ENCODE results near the gene FILIP1L.
"Not testable (repeated sequence)": the region's sequence is repeated elsewhere in the genome, so short reads cannot be mapped to it uniquely, and the experiment has no call there.

The FILIP1L gene

DNA sequence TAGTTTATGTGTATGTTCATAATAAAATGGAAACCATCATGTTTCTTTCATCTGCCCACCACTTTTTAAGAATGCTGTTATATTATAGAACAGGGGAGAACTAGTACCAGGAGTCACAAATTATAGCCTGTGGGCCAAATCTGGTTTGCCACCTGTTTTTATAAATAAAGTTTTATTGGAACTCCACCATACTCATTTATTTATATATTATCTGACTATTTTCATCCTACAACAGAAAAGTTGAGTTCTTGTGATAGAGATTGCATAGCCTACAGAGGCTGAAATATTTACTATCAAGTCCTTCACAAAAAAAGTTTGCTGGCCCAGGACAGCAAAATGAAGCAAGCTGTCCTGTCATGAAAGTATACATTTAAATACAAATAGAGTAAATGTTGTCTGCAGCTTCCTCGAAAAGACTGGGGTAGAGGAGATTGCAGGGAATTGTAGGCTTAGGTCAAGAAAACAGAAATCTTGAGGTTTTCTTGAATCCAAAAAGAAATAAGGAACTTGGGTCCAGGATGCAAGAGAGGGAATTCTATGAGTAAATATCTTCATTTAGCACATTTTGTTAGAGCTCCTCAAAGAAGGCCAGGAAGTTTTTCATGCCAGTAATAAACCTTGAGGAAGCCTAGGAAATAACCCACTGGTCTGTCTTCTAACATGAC, 41.1 kb downstream of the FILIP1L start:
- no peak for DNase-seq

DNA sequence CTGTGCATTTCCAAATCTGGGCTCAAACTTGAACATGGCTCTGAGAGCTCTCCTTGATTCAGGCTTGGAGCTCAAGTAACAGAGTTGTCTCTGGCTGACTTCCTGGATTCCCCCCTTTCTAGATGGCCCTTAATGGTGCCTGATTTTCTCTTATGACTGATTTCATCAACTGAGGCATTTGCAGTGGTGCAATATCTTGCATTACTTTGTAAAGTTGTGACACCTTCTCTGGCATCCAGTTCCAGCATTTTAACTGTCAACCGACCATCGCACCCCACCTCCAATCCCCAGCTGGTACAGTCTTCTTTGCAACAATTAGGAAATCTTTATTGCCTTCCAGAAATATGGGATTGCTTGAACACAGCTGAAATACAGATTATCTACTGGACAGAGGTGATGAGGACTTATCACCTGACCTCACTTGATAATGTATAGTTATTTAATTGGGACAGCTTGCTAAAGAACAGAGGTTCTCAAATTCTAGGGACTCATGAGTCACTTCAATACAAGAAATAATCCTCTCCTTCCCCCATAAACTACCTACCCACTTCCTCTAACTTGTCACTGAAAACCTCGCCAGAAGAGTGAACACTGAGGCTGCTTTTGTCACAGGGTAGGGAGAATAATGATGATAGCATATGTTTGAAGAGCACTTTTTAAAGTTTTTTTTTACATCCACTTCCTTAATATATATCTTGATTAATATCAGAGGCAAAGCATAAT, 41.8 kb downstream of the FILIP1L start:
- DNase-seq: no peak

DNA sequence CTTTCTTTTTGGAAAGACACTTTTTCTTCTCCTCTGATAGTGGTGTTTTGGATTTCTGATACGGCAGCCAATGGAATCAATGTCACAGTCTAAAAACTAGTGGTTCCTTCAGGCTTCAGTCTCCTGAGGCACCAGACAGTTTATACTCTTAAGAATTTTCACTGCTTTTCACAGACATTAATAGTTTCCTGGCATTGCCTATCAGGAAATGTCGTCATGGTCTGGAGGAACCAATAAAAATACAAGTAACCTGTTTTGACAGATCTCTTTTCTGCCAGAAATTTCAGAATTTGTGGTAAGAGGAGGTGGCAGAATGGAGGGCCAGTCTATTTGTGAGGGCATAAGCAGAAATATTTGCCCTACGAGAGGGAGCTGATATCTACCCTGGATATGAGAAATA, 44.8 kb downstream of the FILIP1L start:
- no peak for DNase-seq

DNA sequence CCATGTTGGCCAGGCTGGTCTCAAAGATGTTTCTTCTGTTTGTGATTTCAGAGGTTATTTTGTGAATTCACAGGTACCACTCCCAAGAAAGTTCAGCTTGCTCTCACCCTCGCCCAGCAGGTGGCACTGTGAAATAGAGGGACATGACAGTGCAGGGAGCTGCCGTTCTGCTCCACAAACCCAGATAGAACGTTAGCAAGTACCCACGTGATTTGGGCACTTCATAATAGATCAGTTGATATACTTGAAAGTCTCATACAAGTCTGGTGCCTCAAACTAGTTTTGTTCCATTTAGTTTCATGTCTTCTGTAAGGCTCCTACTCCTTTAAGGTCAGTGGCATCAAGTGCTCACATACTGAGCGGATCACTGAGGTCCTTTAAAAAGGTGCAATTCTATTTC, 45.5 kb downstream of the FILIP1L start:
- peak; percentile 79 for DNase-seq

DNA sequence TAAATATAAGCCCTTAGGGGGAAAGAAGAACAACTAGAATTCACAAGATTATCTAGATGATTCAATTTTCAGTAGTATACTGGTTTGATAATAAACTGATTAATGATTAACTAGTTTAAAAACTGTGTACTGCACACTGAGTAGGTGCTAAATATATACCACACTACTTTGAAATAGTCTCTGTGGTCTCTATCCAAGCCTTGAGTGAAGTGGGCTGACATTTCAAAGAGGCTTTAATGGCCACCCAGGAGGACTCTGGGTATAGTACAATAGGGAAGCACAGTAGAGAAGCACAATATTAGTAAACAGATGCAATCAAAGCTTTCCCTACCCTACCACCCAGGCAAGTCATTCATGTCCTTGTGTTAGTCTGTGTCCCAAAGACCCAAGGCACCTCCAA, 46.7 kb downstream of the FILIP1L start:
- DNase-seq: no peak

DNA sequence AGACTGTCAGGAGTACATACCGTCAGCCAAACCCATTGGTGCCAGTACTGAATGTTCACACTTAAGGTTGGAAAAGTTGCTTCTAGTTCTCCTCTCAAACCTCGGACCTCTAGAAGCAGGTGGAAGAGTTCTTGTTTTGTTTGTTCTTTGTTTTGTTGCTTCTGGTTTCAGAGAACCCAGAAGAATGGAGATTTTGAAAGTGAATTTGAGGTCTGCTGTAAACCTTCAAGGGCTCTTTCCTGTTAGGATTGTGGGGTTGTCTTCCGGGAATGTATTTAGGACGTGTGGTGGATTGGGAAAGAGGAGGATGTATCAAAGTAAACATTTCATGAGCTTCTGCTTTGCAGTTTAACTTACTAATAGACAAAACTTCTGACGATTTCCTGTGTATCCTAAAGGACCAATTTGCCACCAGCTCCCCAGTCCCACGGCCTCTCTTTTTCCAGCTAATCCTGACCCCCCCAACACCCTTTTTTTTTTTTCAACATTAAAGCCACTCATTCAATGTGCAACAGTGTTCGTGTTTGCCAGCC, 50.3 kb downstream of the FILIP1L start:
- no peak for DNase-seq

DNA sequence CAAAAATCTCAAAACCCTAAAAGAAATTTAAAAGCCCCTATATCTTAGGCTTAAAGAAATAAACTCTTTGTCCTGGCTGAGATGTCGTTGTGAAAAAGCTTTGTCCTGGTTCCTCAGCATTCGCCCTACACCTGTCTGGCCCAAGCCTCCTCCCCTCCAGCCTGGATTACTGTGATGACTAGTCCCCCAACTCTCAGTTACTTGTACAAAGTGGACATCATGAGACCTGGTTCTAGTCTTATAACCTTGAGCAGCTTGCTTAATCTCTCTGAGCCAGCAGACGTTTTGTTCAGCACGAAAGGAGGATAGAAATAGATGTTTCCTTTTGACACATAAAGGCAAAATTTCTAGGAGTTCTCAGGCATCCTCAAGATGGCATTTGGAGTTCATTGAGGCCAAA, 51.6 kb downstream of the FILIP1L start:
- no peak for DNase-seq

DNA sequence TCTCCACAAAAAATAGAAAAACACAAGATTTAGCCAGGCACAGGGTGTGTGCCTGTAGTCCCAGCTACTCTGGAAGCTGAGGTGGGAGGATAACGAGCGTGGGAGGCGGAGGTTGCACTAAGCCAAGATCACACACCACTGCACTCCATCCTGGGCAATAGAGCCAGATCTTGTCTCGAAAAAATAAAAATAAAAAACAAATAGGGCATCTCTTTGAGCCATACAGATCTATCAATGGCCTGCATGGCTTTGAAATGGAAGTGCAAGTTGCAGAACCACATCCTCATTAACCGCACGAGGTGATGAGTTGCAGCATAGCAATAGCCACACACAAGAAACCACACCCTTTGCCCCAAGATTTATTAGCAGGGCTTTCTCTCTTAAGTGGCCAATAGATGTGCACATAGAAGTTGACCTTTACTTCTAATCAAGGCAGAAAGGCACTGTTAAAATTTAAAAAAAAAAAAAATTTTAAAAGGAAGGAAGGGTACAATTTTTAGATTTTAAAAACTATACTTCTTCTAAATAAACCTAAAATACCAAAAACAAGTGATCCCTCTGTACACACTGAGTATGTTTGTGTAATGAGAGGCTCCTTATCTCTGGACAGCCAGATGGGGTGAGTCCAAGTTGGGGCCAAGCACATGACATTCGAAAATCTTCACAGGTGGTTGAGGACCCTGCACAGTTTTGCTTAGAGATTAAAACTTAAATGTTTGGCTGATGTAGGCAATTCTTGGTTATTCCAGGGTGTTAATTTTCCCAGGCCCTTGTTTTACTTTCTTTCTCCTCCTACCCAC, 53.4 kb downstream of the FILIP1L start:
- no peak for DNase-seq

DNA sequence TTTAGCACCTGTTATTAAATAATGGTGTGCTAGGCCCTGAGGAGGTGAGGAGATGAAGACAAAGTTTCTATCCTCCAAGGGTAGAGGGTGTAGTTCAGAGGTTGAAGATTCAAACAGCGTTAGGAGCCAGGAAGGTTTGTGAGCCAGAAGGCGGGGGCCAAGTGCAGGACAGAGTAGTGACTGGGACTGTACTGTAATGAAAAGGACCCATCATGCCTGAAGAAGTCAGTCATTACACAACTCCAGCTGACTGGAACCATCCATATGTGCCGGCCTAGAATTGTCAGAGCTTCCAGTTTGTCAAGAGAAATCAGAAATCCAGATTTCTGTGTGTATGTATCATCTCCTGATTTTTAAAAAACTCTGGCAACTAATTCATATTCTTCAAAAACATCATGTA, 54.8 kb downstream of the FILIP1L start:
- DNase-seq: no peak

DNA sequence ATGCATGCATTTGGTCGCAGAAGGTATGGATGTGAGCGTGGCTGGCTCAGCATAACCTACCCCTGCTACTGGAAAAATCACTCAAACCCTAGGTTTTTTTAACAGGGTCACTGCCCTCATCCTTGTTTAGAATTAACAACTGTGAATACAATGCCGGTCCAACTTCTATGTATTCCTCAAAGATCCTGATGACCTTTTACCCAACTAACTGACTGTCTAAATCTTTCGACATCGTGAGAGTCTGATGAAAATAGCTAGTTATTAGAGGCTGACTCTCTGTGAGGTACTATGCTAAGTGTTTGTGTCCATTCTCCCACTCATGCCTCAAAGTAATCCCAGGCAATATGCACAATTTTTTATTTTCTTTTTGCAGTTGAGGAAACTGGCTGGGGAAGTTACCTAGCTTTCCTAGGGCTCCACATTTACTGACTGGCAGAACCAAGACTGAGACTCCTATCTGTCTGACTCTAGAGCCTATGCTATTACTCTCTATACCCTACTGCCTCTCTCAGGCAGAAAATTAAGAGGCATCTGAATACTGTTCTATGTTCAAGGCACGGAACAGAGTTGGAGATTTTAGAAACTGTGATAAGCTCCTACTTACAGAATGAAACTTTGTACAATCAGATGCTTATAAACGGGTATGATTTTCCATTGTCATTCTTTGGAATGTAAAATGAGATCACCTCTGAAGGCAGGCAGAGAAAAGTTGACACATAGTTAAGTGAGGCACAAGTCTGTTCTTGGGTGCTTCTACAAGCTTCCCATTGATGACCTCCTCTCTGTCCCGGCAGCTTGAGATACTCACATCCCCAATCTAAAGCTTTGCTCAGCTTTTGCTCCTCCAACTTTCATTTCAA, 56.4 kb downstream of the FILIP1L start:
- no peak for DNase-seq

DNA sequence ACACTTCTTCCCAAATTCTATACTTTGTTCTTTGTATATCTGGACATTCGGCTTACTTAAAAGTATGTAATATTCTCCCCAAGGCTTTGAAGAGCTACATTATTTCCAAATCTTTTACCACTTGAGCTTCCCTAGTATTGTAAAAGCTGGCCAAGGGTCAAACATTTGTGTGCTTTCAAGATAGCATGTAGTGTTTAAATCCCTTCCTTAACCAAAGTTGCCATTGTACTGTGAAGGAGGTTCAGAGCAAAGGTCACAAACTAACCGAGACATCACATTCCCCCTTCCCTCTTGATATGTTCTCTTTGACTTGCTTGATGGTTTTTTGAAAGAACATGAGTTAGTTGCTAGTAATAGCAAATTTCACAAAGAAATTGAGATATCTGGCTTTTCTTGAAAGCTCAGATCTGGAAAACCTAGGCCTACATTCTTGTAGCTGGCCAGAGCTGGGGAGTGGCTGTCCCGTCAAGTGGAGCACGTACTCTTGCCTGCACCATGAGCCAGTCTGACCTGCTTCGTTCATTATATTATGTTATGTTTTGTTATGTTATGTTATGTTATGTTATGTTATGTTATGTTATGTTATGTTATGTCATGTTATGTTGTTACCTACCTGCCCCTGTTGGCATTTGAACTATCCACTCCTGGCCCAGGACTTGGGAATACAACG, 60.2 kb downstream of the FILIP1L start:
- no peak for DNase-seq

DNA sequence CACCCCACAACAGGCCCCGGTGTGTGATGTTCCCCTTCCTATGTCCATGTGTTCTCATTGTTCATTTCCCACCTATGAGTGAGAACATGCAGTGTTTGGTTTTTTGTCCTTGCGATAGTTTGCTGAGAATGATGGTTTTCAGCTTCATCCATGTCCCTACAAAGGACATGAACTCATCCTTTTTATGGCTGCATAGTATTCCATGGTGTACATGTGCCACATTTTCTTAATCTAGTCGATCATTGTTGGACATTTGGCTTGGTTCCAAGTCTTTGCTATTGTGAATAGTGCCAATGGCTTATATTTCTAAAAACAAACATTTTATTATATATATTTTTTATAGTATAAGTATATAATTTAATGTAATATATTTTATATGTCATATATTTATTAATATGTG, 62.8 kb downstream of the FILIP1L start:
- DNase-seq: not testable (repeated sequence)

DNA sequence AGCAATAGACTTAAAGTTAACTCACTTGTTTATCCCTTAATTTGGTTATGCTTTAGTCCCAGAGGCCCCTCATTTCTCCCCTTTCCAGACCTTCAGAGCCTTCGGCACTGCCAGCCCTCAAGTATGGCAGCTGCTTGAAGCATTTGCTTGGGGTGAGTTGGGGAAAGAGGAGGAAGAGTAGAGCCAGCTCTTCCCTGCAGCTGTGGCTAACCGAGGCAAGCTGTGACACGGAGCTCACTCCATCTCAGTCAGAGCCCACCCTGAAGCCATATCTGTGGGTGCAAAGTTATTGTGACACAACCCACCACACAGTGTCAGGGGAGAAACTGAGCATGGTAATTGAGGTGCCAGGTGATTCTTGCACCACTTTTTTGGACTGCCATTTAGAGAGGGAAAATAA, 66.1 kb downstream of the FILIP1L start:
- no peak for DNase-seq

DNA sequence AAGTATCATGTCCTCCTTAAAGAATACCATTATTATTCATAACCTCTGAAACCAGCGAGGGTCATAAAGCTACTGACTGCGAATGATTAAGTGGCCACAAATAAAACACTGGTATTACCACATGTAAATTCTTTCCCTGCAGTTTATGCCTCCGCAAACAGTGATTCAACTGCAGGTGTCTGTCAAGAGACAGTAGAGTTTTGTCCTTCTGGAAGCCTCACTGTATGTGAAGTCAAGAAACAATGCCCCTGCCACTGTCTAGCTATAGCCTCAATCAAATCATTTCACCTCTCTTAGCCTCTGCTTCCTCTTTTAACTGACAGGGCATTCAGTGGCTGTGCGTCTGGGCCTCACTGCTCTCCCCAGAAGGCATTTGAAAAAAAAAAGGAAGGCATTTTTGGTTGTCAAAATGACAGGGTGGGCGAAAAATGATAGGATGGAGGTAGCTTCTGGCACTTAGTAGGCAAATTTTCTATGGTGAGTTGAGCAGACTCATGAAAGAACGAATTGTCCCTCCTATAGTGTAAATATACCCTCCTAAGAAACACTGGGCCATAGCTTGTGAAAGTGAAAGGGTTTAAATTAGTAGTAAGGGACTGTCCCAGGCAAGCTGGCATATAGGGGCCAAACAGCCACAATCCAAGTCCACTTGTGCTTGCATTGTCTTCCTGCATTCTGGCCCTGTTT, 66.7 kb downstream of the FILIP1L start:
- DNase-seq: no peak

DNA sequence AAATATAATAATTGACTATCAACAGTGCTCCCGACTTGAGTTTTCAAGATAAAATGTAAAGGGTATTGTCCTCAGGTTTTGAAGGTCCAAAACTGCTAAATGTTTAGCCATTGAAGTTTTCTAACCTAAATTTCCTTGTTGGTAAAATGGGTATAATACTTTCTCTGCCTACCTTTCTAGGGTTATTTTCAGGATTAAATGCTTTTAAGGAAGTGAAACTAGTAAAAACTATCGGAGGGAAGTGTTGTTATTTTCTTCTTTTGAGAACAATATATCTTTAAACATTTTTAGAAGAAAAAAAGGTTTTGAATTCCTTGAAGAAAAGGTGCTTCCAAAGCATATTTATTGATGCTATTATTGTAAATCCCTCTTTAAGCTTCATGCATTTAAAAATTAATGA, 67.3 kb downstream of the FILIP1L start:
- no peak for DNase-seq

DNA sequence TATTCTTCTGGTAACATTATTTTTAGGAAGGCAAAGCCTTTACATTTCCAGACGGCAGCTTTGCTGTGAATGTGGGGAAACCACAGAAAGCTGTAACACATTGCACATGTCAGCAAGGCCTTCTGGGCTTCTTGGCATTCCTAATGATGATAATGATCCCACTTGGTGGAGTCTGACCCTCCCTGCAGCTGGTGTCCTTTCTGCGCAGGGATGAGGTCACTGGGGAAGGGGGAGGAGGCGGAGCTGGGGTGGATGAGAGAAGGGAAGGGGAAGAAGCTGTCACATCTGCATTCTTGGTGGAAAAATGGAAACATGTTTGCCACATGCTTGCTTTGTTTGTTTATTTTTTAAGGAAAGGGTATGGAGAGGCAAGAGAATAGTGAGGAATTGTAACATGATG, 68.6 kb downstream of the FILIP1L start:
- DNase-seq: no peak

DNA sequence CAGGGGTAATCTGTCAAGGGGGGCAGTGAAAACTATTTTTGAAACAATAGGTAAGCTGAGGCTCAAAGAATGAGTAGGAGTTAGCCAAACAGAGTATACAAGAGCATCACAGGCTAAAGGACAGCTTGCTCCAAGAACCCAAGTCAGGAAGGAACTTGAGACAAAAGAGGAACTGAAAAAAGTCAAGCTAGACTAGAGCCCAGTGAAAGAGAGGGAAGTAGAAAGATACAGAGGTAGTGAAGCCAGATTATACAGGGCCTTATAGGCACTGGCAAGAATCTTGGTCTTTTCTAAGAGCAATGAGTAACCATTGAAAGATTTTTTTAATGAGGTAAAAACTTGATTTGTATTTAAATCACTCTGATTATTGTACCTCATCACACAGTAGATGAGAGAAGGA, 69.9 kb downstream of the FILIP1L start:
- DNase-seq: no peak

DNA sequence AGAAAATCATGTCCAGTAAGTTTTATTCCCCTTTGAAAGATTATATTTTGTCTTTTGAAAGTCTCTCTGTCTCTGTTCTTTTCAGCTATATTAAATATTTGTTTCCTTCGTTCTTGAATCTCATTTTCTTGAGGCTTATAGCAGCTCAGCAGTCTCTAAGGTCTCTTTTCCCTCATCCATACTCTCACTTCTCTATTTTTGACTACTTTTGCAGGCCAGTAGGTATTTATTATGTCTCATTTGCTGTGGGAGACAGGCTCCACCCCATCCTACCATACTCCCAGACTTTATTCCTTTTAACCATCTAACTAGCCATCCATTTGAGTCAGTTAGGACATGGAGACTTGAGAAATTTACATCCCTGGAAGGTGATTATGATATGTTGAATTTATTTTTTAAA, 71.0 kb downstream of the FILIP1L start:
- no peak for DNase-seq

DNA sequence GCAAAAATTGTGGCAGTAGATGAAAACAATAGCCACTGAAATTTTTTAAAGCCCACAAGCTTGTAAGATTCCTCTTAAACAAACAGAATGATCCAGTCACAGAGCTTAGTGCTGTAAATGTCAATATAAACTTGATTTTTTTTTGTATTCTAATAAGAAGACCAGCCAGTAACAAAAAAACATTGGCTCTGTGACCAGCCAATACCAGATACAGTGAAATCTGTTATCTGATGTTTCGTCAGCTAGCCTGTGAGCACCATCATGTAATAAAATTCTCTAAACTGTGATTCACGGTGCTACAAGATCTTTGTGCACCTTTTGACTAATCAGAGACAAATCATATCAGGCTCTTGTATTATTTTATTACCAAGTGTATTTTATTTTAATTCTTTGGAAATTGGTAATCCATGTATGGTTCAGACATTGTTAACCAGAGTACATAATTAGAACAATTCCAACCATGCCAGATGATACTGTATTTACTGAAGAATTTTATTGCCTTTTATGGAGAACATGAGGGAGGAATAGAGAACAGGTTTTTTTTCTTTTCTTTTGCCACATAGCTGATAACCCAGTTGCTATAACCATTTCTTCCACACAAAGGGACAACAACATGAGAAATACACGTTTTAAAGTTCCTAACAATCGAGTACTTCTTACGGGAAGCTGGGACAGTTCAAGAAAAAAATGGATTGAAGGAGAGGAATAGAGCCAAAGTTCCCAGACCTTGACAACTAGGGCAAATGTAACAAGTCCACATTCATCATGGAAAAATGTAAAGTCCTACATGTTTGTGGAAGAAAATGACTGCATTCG, 71.9 kb downstream of the FILIP1L start:
- no peak for DNase-seq

DNA sequence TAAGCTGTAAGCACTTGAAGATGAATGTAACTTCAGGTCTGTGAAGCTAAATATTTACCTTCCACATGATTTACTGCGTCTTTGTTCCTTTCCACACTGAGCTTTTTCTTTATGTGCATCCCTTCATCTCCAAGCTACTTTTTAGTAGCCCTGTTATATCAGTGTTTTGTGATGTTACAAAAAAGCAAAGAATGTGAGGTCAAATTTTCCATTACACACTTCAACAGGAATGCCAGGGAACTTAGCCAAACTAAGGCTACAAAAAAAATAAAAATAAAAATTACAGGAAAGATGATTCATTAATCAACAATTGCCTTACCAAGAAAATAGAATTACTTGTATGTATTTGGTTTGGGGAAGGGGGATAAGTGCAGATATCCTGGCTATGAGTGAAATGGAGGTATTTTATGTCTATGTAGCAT, 73.0 kb downstream of the FILIP1L start:
- DNase-seq: no peak

All from activated naive CD4-positive, alpha-beta T cell treated with anti-CD3 and anti-CD28 coated beads, Interleukin-2, amount 50 U/mL, for 16 hours (primary cell).